Upper lobe of left lung (tissue), 4 donors: ENCODE measurements around the gene WDFY3.

Experiments
- CTCF ChIP-seq, 6 experiments: fragments of 450-650 bp in 4 of 6; fragments of 200-600 bp in 2 of 6; sonication (generic) in 2 of 6; IDR thresholded peaks; one replicate each; pipeline ENCODE4 v1.5.1; 2016 to 2019; ENCODE audit warnings: antibody characterized with exemption in 6 of 6
- EP300 ChIP-seq, 4 donors: sonication (generic); formaldehyde crosslinking; IDR thresholded peaks; one replicate each; pipeline ENCODE4 v1.5.1; 2017; ENCODE audit warnings: antibody characterized with exemption in 4 of 4, control low read depth in 2 of 4
- POLR2A ChIP-seq, 4 donors: fragments of 450-650 bp; IDR thresholded peaks; one replicate each; pipeline ENCODE4 v1.5.1; 2016 to 2017; ENCODE audit warnings: antibody characterized with exemption in 4 of 4, mild to moderate bottlenecking in 2 of 4
- POLR2AphosphoS5 ChIP-seq, 2 donors: sonication (generic); formaldehyde crosslinking; IDR thresholded peaks; one replicate each; pipeline ENCODE4 v1.5.1; 2017; ENCODE audit warnings: antibody characterized with exemption in 2 of 2

DNA sequence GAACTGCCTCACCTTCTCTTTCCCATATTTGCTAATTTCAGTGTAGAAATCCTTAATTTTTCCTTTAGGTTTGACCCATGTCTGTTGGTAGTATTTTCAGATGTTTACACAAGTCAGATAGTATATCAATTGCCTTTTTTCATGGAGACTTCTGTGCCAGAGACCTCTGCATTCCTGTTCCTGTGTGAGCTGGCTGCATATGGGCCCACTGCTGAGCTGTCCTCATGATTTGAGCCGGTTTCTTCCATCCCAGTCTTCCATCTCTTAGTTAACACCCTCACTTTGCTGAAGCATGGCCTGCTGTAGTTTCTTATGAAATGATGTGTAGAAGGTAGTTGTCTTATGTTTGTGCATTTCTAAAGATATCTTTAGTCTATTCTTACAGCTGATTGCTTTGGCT, 343.5 kb downstream of the WDFY3 start:
- no peak for TF ChIP-seq CTCF (IDR thresholded peaks at IDR 0.05)
- TF ChIP-seq POLR2A (IDR thresholded peaks at IDR 0.05), result no peak
- TF ChIP-seq POLR2AphosphoS5 (IDR thresholded peaks at IDR 0.05), result no peak
- no peak for TF ChIP-seq EP300 (IDR thresholded peaks at IDR 0.05)
